ENCODE results near the gene CNEP1R1.

GRCh38 chr16:50025537-50025931 lies 509 bp downstream of the CNEP1R1 start:
- TF ChIP-seq ZNF263 (CRISPR knock-in tag; IDR thresholded peaks at IDR 0.05; ENCODE audit: low read depth) (no peak), JUN (CRISPR knock-in tag; IDR thresholded peaks at IDR 0.05) (no peak), MXD4 (CRISPR knock-in tag; IDR thresholded peaks at IDR 0.05; ENCODE audit: borderline replicate concordance) (no peak), MAX (CRISPR knock-in tag; IDR thresholded peaks at IDR 0.05) (no peak), STAT6 (CRISPR knock-in tag; conservative IDR thresholded peaks at IDR 0.05; ENCODE audit: low read depth) (no peak), CREB1 (CRISPR knock-in tag; IDR thresholded peaks at IDR 0.05) (no peak)

All from WTC11 (cell line).